Esophagus muscularis mucosa (tissue), 4 donors: Measurements from ENCODE around the gene IGSF8.

Source experiments
- CTCF ChIP-seq, 3 experiments: fragments of 200-600 bp in 2 of 3; fragments of 450-650 bp in 1 of 3; sonication (generic) in 2 of 3; IDR thresholded peaks; one replicate each; pipeline ENCODE4 v1.5.1; 2017 to 2019; ENCODE audit warnings: antibody characterized with exemption in 3 of 3, mild to moderate bottlenecking in 2 of 3, moderate library complexity in 1 of 3
- EP300 ChIP-seq: sonication (generic); formaldehyde crosslinking; IDR thresholded peaks from one replicate; pipeline ENCODE4 v1.6.1; 2017; ENCODE audit warnings: antibody characterized with exemption
- POLR2A ChIP-seq: fragments of 450-650 bp; IDR thresholded peaks from one replicate; pipeline ENCODE4 v1.6.1; 2017; ENCODE audit warnings: antibody characterized with exemption, moderate library complexity, mild to moderate bottlenecking, low read depth
- POLR2AphosphoS5 ChIP-seq, 2 donors: sonication (generic); formaldehyde crosslinking; IDR thresholded peaks; one replicate each; pipeline ENCODE4 v1.6.1; 2017; ENCODE audit warnings: antibody characterized with exemption in 2 of 2

GRCh38 chr1:160080381-160081100 lies 17.9 kb downstream of the IGSF8 start:
- no peak for TF ChIP-seq CTCF (IDR thresholded peaks at IDR 0.05)
- no peak for TF ChIP-seq EP300
- no peak for TF ChIP-seq POLR2AphosphoS5 (IDR thresholded peaks at IDR 0.05)
- no peak for TF ChIP-seq POLR2A
